WTC11 (cell line): Measurements from ENCODE around the gene RGS11.

Experiments
- ATF3 ChIP-seq: sonication (generic); formaldehyde crosslinking; conservative IDR thresholded peaks from 2 replicates; pipeline ENCODE4 v1.8.1; 2022; ENCODE audit warnings: mild to moderate bottlenecking, missing genetic modification reagents
- CREB1 ChIP-seq: sonication (generic); formaldehyde crosslinking; IDR thresholded peaks from 2 replicates; pipeline ENCODE4 v1.8.0; 2023; ENCODE audit warnings: mild to moderate bottlenecking, missing genetic modification reagents
- CTCF ChIP-seq: fragments of 200-600 bp; IDR thresholded peaks from 2 replicates; pipeline ENCODE4 v1.8.0; 2022; ENCODE audit warnings: antibody characterized with exemption
- ELF4 ChIP-seq: sonication (generic); formaldehyde crosslinking; IDR thresholded peaks from 2 replicates; pipeline ENCODE4 v1.8.1; 2022; ENCODE audit warnings: low read depth, mild to moderate bottlenecking, moderate library complexity, missing genetic modification reagents
- ESRRA ChIP-seq: sonication (generic); formaldehyde crosslinking; IDR thresholded peaks from 2 replicates; pipeline ENCODE4 v1.8.1; 2022; ENCODE audit warnings: mild to moderate bottlenecking, missing genetic modification reagents, borderline replicate concordance
- FOXJ3 ChIP-seq: sonication (generic); formaldehyde crosslinking; IDR thresholded peaks from 2 replicates; pipeline ENCODE4 v1.9.0; 2021; ENCODE audit warnings: missing genetic modification reagents, mild to moderate bottlenecking, borderline replicate concordance
- FOXK1 ChIP-seq: sonication (generic); formaldehyde crosslinking; IDR thresholded peaks from 2 replicates; pipeline ENCODE4 v1.8.0; 2022; ENCODE audit warnings: mild to moderate bottlenecking, moderate library complexity, missing genetic modification reagents
- FOXP1 ChIP-seq: sonication (generic); formaldehyde crosslinking; IDR thresholded peaks from 2 replicates; pipeline ENCODE4 v1.8.0; 2022; ENCODE audit warnings: missing genetic modification reagents, mild to moderate bottlenecking, moderate library complexity, borderline replicate concordance
- JUN ChIP-seq: sonication (generic); formaldehyde crosslinking; IDR thresholded peaks from 2 replicates; pipeline ENCODE4 v1.8.0; 2023; ENCODE audit warnings: mild to moderate bottlenecking, missing genetic modification reagents
- RELA ChIP-seq: sonication (generic); formaldehyde crosslinking; IDR thresholded peaks from 2 replicates; pipeline ENCODE4 v1.8.1; 2022; ENCODE audit warnings: missing genetic modification reagents, mild to moderate bottlenecking, borderline replicate concordance
- USF1 ChIP-seq: sonication (generic); formaldehyde crosslinking; IDR thresholded peaks from 2 replicates; pipeline ENCODE4 v1.8.0; 2022; ENCODE audit warnings: mild to moderate bottlenecking, missing genetic modification reagents
- ZMAT4 ChIP-seq: fragments of 250-450 bp; sonication (Bioruptor Pico); IDR thresholded peaks from 2 replicates; pipeline ENCODE4 v1.9.0; 2021; ENCODE audit warnings: mild to moderate bottlenecking
- ZNF121 ChIP-seq: sonication (generic); formaldehyde crosslinking; IDR thresholded peaks from 2 replicates; pipeline ENCODE4 v1.8.0; 2023; ENCODE audit warnings: missing genetic modification reagents

GRCh38 chr16:263182-263774 lies 12.5 kb downstream of the RGS11 start:
- TF ChIP-seq CTCF (no peak), RELA (no peak), JUN (no peak), ZNF121 (CRISPR knock-in tag) (no peak), FOXK1 (CRISPR knock-in tag) (no peak), ELF4 (CRISPR knock-in tag) (no peak), ATF3 (no peak), ZMAT4 (no peak), CREB1 (CRISPR knock-in tag) (no peak), USF1 (CRISPR knock-in tag) (no peak), ESRRA (no peak), FOXP1 (no peak), FOXJ3 (CRISPR knock-in tag) (no peak)
